ENCODE results near the gene ZNF549. TPM values are rescaled to one million over a fixed set of nuclear protein-coding genes. Genes with fewer than 3 reads are reported as not detected.

ZNF549 gene
- total RNA-seq, 1 donor from 2014 or later: 7.4 TPM

GRCh38 chr19:57546513-57546912 lies 19.4 kb downstream of the ZNF549 start:
- TF ChIP-seq CTCF (IDR thresholded peaks at IDR 0.05): no peak
- no peaks in the 10 kb centered on the region for H3K4me1 Mint-ChIP-seq (ENCODE audit: low read depth)
- no peaks in the 10 kb centered on the region for H3K27me3 Mint-ChIP-seq (ENCODE audit: low read depth)
- DNase-seq (ENCODE audit: low spot score): no peak
- no peak overlapping the region for H3K27ac Mint-ChIP-seq (ENCODE audit: unreplicated experiment)
- peaks cover 88% of the 10 kb centered on the region for H3K36me3 Mint-ChIP-seq (ENCODE audit: low read depth)
- no peak overlapping the region for H3K4me3 Mint-ChIP-seq (ENCODE audit: unreplicated experiment)
- peaks cover 77% of the 10 kb centered on the region for H3K9me3 Mint-ChIP-seq (ENCODE audit: low read depth)

DNA sequence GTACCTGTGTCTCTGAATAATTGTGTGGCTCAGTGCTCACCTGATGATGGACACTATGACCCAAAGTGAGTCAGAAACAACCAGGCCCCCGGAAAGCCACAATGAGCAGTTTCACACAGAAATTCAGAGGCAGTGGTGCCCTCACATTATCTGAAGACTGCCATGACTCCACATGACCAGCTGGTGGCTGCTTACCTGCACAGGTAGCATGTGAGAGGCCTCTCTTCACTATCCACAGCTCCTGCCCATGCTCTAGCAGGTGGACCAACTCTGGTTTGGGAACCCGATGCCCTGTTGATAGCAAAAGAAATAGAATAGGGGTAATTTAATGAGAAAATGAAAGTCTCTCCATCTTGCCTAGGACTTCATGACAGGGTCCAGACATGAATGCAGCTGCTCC lies 25.3 kb downstream of the ZNF549 start:
- no peak for TF ChIP-seq CTCF (IDR thresholded peaks at IDR 0.05)
- peaks cover 83% of the 10 kb centered on the region for H3K9me3 Mint-ChIP-seq (ENCODE audit: low read depth)

GRCh38 chr19:57557659-57558058 lies 30.5 kb downstream of the ZNF549 start:
- peaks cover 21% of the 10 kb centered on the region for H3K4me1 Mint-ChIP-seq (ENCODE audit: low read depth)
- H3K27me3 Mint-ChIP-seq (ENCODE audit: low read depth): no peaks in the 10 kb centered on the region
- no peak for TF ChIP-seq CTCF (IDR thresholded peaks at IDR 0.05)
- H3K36me3 Mint-ChIP-seq (ENCODE audit: low read depth): peaks cover 54% of the 10 kb centered on the region
- H3K9me3 Mint-ChIP-seq (ENCODE audit: low read depth): peaks cover 62% of the 10 kb centered on the region
- peak overlapping the region; percentile 94 for H3K4me3 Mint-ChIP-seq (ENCODE audit: unreplicated experiment)
- DNase-seq (ENCODE audit: low spot score): no peak
- H3K27ac Mint-ChIP-seq (ENCODE audit: unreplicated experiment): no peak overlapping the region

More for the DNA sequence above, 25.3 kb downstream of the ZNF549 start:
- peaks cover 95% of the 10 kb centered on the region for H3K36me3 Mint-ChIP-seq (ENCODE audit: low read depth)
- no peak overlapping the region for H3K27ac Mint-ChIP-seq (ENCODE audit: unreplicated experiment)
- no peak for DNase-seq (ENCODE audit: low spot score)
- no peak overlapping the region for H3K4me3 Mint-ChIP-seq (ENCODE audit: unreplicated experiment)
- H3K27me3 Mint-ChIP-seq (ENCODE audit: low read depth): no peaks in the 10 kb centered on the region
- peaks cover under 1% of the 10 kb centered on the region for H3K4me1 Mint-ChIP-seq (ENCODE audit: low read depth)

GRCh38 chr19:57558525-57558924 lies 31.4 kb downstream of the ZNF549 start:
- H3K9me3 Mint-ChIP-seq (ENCODE audit: low read depth): peaks cover 61% of the 10 kb centered on the region
- H3K36me3 Mint-ChIP-seq (ENCODE audit: low read depth): peaks cover 49% of the 10 kb centered on the region
- H3K4me3 Mint-ChIP-seq (ENCODE audit: unreplicated experiment): peak overlapping the region; percentile 94
- H3K27ac Mint-ChIP-seq (ENCODE audit: unreplicated experiment): peak overlapping the region; percentile 84
- TF ChIP-seq CTCF (IDR thresholded peaks at IDR 0.05): peak; percentile 46
- no peaks in the 10 kb centered on the region for H3K27me3 Mint-ChIP-seq (ENCODE audit: low read depth)
- no peak for DNase-seq (ENCODE audit: low spot score)
- peaks cover 21% of the 10 kb centered on the region for H3K4me1 Mint-ChIP-seq (ENCODE audit: low read depth)

DNA sequence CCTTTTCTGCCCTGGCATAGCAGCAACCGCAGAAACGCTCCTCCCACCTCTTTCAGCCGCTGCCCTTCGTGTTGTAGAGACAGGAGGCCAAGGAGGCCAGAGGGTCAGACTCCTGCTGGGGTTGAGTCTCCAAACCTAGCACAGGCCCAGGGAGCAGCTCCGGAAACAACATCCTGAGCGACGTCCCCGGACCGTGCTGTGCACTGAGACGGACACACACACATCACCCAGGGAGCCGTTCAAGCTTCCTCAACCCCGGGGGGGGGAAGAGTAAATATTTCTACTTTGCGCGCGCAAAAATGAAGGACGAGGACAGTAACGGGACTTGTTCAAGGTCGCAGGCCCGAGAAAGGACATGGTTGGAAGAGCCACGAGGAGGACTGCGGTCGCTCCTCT lies 31.9 kb downstream of the ZNF549 start:
- TF ChIP-seq CTCF (IDR thresholded peaks at IDR 0.05): no peak

More for the DNA sequence above, 31.9 kb downstream of the ZNF549 start:
- peak overlapping the region; percentile 84 for H3K27ac Mint-ChIP-seq (ENCODE audit: unreplicated experiment)
- H3K9me3 Mint-ChIP-seq (ENCODE audit: low read depth): peaks cover 61% of the 10 kb centered on the region
- DNase-seq (ENCODE audit: low spot score): no peak
- peaks cover 46% of the 10 kb centered on the region for H3K36me3 Mint-ChIP-seq (ENCODE audit: low read depth)
- H3K4me3 Mint-ChIP-seq (ENCODE audit: unreplicated experiment): peak overlapping the region; percentile 94
- H3K27me3 Mint-ChIP-seq (ENCODE audit: low read depth): no peaks in the 10 kb centered on the region
- peaks cover 21% of the 10 kb centered on the region for H3K4me1 Mint-ChIP-seq (ENCODE audit: low read depth)

All from chondrocyte (in vitro differentiated cells).